ENCODE data around the gene CCL17. TPM values are rescaled to one million over a fixed set of nuclear protein-coding genes. Genes with fewer than 3 reads are reported as not detected.
"Not testable (repeated sequence)": the region's sequence is repeated elsewhere in the genome, so short reads cannot be mapped to it uniquely, and the experiment has no call there.

CCL17 gene
- total and polyA plus RNA-seq, 9 donors: not detected

- Histone ChIP-seq H3K9me3 (no peaks in the 10 kb centered on the region), H3K27me3 (no peaks in the 10 kb centered on the region), H3K4me1 (ENCODE audit: insufficient read depth) (no peaks in the 10 kb centered on the region), H3K36me3 (no peaks in the 10 kb centered on the region), H3K27ac (no peak overlapping the region), H3K4me3 (no peak overlapping the region)
- WGBS, 3 donors: 93 to 100% (median 96%) methylated on average over 1 of the region's 1 CpG
- DNase-seq: no peak
- TF ChIP-seq, protein P1, sequence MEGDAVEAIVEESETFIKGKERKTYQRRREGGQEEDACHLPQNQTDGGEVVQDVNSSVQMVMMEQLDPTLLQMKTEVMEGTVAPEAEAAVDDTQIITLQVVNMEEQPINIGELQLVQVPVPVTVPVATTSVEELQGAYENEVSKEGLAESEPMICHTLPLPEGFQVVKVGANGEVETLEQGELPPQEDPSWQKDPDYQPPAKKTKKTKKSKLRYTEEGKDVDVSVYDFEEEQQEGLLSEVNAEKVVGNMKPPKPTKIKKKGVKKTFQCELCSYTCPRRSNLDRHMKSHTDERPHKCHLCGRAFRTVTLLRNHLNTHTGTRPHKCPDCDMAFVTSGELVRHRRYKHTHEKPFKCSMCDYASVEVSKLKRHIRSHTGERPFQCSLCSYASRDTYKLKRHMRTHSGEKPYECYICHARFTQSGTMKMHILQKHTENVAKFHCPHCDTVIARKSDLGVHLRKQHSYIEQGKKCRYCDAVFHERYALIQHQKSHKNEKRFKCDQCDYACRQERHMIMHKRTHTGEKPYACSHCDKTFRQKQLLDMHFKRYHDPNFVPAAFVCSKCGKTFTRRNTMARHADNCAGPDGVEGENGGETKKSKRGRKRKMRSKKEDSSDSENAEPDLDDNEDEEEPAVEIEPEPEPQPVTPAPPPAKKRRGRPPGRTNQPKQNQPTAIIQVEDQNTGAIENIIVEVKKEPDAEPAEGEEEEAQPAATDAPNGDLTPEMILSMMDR (IDR thresholded peaks at IDR 0.05): no peak
- no peak for TF ChIP-seq EP300 (IDR thresholded peaks at IDR 0.05)
- TF ChIP-seq POLR2A (IDR thresholded peaks at IDR 0.05): no peak
- intact Hi-C loops (cut with DNase I): no loop called here
Measured at GRCh38 chr16:57435838-57436237, 31.3 kb downstream of the CCL17 start.

- H3K9me3 ChIP-seq; intact Hi-C loops (cut with DNase I); H3K4me3 ChIP-seq; DNase-seq; H3K4me1 ChIP-seq (ENCODE audit: insufficient read depth); H3K27ac ChIP-seq; H3K27me3 ChIP-seq; H3K36me3 ChIP-seq: not testable (repeated sequence)
- WGBS, 3 donors: 95 to 97% (median 96%) methylated on average over 8 of the region's 8 CpGs
Measured at GRCh38 chr16:57439947-57440346, 35.4 kb downstream of the CCL17 start.

DNA sequence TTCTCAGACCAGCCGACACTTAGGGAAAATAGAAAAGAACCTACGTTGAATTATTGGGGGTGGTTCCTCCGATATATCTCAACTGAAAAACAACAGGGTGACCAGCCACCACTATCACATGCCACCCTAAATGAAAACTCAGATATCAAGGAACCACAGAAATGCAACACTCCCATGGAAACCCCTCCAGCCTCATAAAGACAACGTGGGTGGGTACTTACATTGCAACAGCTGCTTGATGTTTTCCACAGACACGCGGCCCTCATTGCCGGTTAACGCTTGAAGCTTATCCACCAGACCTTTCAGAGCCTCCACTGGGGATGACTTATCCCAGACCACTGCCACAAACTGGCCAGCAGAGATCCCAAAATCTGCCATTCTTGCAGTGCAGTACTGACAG lies 36.0 kb downstream of the CCL17 start:
- intact Hi-C loops (cut with DNase I); H3K27me3 ChIP-seq; H3K9me3 ChIP-seq; DNase-seq; H3K4me3 ChIP-seq; H3K36me3 ChIP-seq; H3K27ac ChIP-seq; H3K4me1 ChIP-seq (ENCODE audit: insufficient read depth): not testable (repeated sequence)
- WGBS, 3 donors: 73 to 99% (median 97%) methylated on average over 8 of the region's 8 CpGs

- H3K9me3 ChIP-seq: no peaks in the 10 kb centered on the region
- no peak overlapping the region for H3K4me3 ChIP-seq
- no peak for DNase-seq
- intact Hi-C loops (cut with DNase I): no loop called here
- peaks cover 8% of the 10 kb centered on the region for H3K4me1 ChIP-seq (ENCODE audit: insufficient read depth)
- TF ChIP-seq EP300 (IDR thresholded peaks at IDR 0.05) (no peak), POLR2A (IDR thresholded peaks at IDR 0.05) (no peak)
- TF ChIP-seq, protein P1 (IDR thresholded peaks at IDR 0.05): no peak
- WGBS, 3 donors: 75 to 83% (median 80%) methylated on average over 3 of the region's 3 CpGs
- no peaks in the 10 kb centered on the region for H3K36me3 ChIP-seq
- H3K27ac ChIP-seq: no peak overlapping the region
- no peaks in the 10 kb centered on the region for H3K27me3 ChIP-seq
Measured at GRCh38 chr16:57444711-57445110, 40.1 kb downstream of the CCL17 start.

DNA sequence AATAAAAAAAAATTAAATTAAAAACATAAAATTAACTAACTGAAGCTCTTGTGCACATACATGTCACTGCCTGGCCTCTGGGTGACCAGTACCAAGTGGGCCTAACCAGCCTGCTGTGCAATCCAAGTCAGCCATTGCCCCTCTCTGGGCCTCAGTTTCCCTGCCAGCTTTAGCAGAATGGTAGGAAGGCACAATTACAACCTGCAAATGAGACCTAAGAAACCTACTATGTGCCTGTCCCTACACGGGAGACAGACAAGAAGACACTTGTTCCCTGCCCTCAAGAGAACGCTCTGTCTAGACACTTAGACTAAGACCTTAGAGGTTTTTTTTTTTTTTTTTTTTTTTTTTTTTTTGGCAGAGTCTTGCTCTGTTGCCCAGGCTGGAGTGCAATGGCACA lies 40.9 kb downstream of the CCL17 start:
- no peak overlapping the region for H3K27ac ChIP-seq
- no peak overlapping the region for H3K4me3 ChIP-seq
- H3K9me3 ChIP-seq: no peaks in the 10 kb centered on the region
- no peak for DNase-seq
- H3K4me1 ChIP-seq (ENCODE audit: insufficient read depth): peaks cover 8% of the 10 kb centered on the region
- H3K27me3 ChIP-seq: no peaks in the 10 kb centered on the region
- TF ChIP-seq POLR2A (IDR thresholded peaks at IDR 0.05): no peak
- TF ChIP-seq, protein P1 (IDR thresholded peaks at IDR 0.05): no peak
- no peak for TF ChIP-seq EP300 (IDR thresholded peaks at IDR 0.05)
- WGBS, 3 donors: 89 to 94% (median 93%) methylated on average over 2 of the region's 2 CpGs
- intact Hi-C loops (cut with DNase I): no loop called here
- H3K36me3 ChIP-seq: no peaks in the 10 kb centered on the region

All from ovary (tissue), 9 donors.